Stimulated activated CD8-positive, alpha-beta memory T cell treated with anti-CD3 and anti-CD28 coated beads, Interleukin-4, amount 100 ng/mL, for 4 hours (primary cell): Measurements from ENCODE around the gene TMEM158.

Experiments
- DNase-seq, 2 donors: peaks; one replicate each; pipeline ENCODE4 v3.0.0-alpha.2; 2020; ENCODE audit warnings: low read depth in 2 of 2, low spot score in 1 of 2

Gene TMEM158

GRCh38 chr3:45226206-45226915, at the start of gene TMEM158:
Gene TMEM158 (minus strand): TSS chr3:45226287. CDS start chr3:45226027, 260 bp downstream.
- peak; percentile 50 to 64 for DNase-seq

- no peak for DNase-seq
Measured at GRCh38 chr3:45275006-45275704, 49.1 kb upstream of the TMEM158 start.

GRCh38 chr3:45273681-45274515, 47.8 kb upstream of the TMEM158 start:
- DNase-seq, result no peak

- DNase-seq, result no peak
Measured at GRCh38 chr3:45272828-45273470, 46.9 kb upstream of the TMEM158 start.

GRCh38 chr3:45272032-45272810, 46.1 kb upstream of the TMEM158 start:
- DNase-seq, result no peak

GRCh38 chr3:45269952-45270351, 43.9 kb upstream of the TMEM158 start:
- DNase-seq, result no peak

GRCh38 chr3:45267097-45267496, 41.0 kb upstream of the TMEM158 start:
- DNase-seq, result no peak

GRCh38 chr3:45261333-45262110, 35.4 kb upstream of the TMEM158 start:
- no peak for DNase-seq

GRCh38 chr3:45259133-45259532, 33.0 kb upstream of the TMEM158 start:
- DNase-seq, result no peak

- DNase-seq, result no peak
Measured at GRCh38 chr3:45258317-45258716, 32.2 kb upstream of the TMEM158 start.

GRCh38 chr3:45253316-45253715, 27.2 kb upstream of the TMEM158 start:
- no peak for DNase-seq

GRCh38 chr3:45252826-45253225, 26.7 kb upstream of the TMEM158 start:
- DNase-seq, result no peak

- no peak for DNase-seq
Measured at GRCh38 chr3:45249391-45249790, 23.3 kb upstream of the TMEM158 start.

GRCh38 chr3:45246241-45246640, 20.2 kb upstream of the TMEM158 start:
- no peak for DNase-seq

GRCh38 chr3:45244356-45244755, 18.3 kb upstream of the TMEM158 start:
- no peak for DNase-seq

- no peak for DNase-seq
Measured at GRCh38 chr3:45241206-45241605, 15.1 kb upstream of the TMEM158 start.

GRCh38 chr3:45240292-45240691, 14.2 kb upstream of the TMEM158 start:
- DNase-seq, result no peak

- DNase-seq, result no peak
Measured at GRCh38 chr3:45239254-45239653, 13.2 kb upstream of the TMEM158 start.

GRCh38 chr3:45236964-45237363, 10.9 kb upstream of the TMEM158 start:
- DNase-seq, result no peak

- no peak for DNase-seq
Measured at GRCh38 chr3:45235409-45235808, 9.3 kb upstream of the TMEM158 start.
